Loucy (cell line): Measurements from ENCODE around the gene C11orf97.

ENCODE experiments used
- EZH2phosphoT487 ChIP-seq: fragments of 200-600 bp; IDR thresholded peaks from 2 replicates; pipeline ENCODE4 v1.6.1; 2018; ENCODE audit warnings: antibody characterized with exemption, mild to moderate bottlenecking, moderate library complexity, borderline replicate concordance
- TF ChIP-seq, protein P1 (sequence below): fragments of 200-600 bp; sonication (generic); conservative IDR thresholded peaks from 2 replicates; pipeline ENCODE4 v1.5.1; 2014; ENCODE audit warnings: mild to moderate bottlenecking, antibody characterized with exemption, low read length

DNA sequence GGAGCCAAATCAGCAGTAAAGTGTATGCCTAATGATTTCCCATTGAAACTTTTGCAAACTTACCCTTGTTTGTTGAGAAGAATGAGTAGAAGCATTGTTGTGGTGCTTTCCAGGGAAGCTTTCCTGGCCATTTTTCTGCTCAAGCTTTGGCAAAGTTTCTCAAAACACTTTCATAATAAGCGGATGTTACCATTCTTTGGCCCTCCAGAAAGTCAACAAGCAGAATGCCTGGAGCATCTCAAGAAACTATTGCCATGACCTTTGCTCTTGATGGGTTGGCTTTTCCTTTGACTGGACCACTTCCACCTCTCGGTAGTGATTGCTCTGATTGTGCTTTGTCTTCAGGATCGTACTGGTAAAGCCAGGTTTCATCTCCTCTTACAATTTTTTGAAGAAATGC is 65.6 kb downstream of the C11orf97 start:
- TF ChIP-seq, protein P1, sequence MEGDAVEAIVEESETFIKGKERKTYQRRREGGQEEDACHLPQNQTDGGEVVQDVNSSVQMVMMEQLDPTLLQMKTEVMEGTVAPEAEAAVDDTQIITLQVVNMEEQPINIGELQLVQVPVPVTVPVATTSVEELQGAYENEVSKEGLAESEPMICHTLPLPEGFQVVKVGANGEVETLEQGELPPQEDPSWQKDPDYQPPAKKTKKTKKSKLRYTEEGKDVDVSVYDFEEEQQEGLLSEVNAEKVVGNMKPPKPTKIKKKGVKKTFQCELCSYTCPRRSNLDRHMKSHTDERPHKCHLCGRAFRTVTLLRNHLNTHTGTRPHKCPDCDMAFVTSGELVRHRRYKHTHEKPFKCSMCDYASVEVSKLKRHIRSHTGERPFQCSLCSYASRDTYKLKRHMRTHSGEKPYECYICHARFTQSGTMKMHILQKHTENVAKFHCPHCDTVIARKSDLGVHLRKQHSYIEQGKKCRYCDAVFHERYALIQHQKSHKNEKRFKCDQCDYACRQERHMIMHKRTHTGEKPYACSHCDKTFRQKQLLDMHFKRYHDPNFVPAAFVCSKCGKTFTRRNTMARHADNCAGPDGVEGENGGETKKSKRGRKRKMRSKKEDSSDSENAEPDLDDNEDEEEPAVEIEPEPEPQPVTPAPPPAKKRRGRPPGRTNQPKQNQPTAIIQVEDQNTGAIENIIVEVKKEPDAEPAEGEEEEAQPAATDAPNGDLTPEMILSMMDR: no peak
- TF ChIP-seq EZH2phosphoT487: no peak
